Fibroblast of lung (primary cell): ENCODE data around the gene POLR2M.
A peak's percentile ranks its signal among the peaks of the same experiment; 100 is the strongest.

Source experiments
- EZH2 ChIP-seq: IDR thresholded peaks from 2 replicates; pipeline ENCODE4 v1.5.1; 2012; ENCODE audit warnings: low read length, control low read depth, mild to moderate bottlenecking; ENCODE audit errors: missing control alignments
- TF ChIP-seq, protein P1 (sequence below), 2 donors: IDR thresholded peaks in 1 of 2; conservative IDR thresholded peaks in 1 of 2; 1 replicate in 1 of 2; 2 replicates in 1 of 2; pipeline ENCODE4 v1.5.1; 2011 to 2012; ENCODE audit warnings: low read length in 2 of 2, control low read depth in 1 of 2, inconsistent platforms in 1 of 2, low read depth in 1 of 2, mild to moderate bottlenecking in 1 of 2

DNA sequence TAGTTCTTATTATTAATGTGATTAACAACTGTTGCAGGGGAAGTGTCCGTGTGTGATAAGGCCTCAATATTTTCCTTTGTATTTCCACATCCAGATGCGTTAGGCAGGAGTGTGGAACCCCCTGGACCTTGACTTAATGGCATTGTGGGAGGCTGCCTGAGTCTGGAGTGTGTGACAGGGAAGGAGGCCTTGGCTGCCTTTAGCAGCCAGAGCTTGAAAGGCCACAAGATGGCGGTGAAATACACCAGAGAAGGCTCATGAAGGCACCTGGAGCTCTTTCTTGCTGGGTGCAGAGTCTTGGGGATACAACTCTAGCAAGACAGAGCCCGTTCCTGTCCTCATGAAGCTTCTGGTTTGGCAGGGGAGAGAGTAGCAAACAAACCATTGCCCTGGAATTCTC lies 36.9 kb downstream of the POLR2M start:
- TF ChIP-seq, protein P1, sequence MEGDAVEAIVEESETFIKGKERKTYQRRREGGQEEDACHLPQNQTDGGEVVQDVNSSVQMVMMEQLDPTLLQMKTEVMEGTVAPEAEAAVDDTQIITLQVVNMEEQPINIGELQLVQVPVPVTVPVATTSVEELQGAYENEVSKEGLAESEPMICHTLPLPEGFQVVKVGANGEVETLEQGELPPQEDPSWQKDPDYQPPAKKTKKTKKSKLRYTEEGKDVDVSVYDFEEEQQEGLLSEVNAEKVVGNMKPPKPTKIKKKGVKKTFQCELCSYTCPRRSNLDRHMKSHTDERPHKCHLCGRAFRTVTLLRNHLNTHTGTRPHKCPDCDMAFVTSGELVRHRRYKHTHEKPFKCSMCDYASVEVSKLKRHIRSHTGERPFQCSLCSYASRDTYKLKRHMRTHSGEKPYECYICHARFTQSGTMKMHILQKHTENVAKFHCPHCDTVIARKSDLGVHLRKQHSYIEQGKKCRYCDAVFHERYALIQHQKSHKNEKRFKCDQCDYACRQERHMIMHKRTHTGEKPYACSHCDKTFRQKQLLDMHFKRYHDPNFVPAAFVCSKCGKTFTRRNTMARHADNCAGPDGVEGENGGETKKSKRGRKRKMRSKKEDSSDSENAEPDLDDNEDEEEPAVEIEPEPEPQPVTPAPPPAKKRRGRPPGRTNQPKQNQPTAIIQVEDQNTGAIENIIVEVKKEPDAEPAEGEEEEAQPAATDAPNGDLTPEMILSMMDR (conservative IDR thresholded peaks at IDR 0.05 in 1 of 2, IDR thresholded peaks at IDR 0.05 in 1 of 2; ENCODE audit: low read depth in 1 of 2, low read length in 2 of 2), result peak in 1 of 2 donors; percentile 8
- no peak for TF ChIP-seq EZH2
